Measurements from ENCODE around the gene PRR12.

GRCh38 chr19:49596407-49596806 is 5.4 kb downstream of the PRR12 start:
- TF ChIP-seq CTCF (IDR thresholded peaks at IDR 0.05) (no peak), POLR2A (IDR thresholded peaks at IDR 0.05) (no peak), POLR2AphosphoS5 (IDR thresholded peaks at IDR 0.05; ENCODE audit: insufficient read depth in 1 of 2, low read depth in 1 of 2) (no peak)

Data from vagina (tissue), 2 donors.